Prostate gland (tissue), 2 donors: Measurements from ENCODE around the gene SLC39A1. TPM values are rescaled to one million over a fixed set of nuclear protein-coding genes. Genes with fewer than 3 reads are reported as not detected.

Experiments
- DNase-seq: peaks from one replicate; pipeline ENCODE4 v3.0.0-alpha.2; 2019; ENCODE audit warnings: low spot score
- H3K27ac ChIP-seq, 2 donors: fragments of 200-600 bp; sonication (generic); 2 replicates each; pipeline ENCODE4 v1.5.1; 2017 to 2019
- H3K27me3 ChIP-seq: fragments of 200-600 bp; sonication (generic); replicated peaks from 2 replicates; pipeline ENCODE4 v1.5.1; 2019; ENCODE audit not compliant: insufficient read depth
- H3K36me3 ChIP-seq, 2 donors: fragments of 200-600 bp; sonication (generic); 1 replicate in 1 of 2; 2 replicates in 1 of 2; pipeline versions ENCODE4 v1.5.1 to v1.8.1; 2017 to 2019
- H3K4me1 ChIP-seq: fragments of 200-600 bp; sonication (generic); replicated peaks from 2 replicates; pipeline ENCODE4 v1.5.1; 2019
- H3K4me3 ChIP-seq, 2 donors: fragments of 200-600 bp; sonication (generic); 2 replicates each; pipeline ENCODE4 v1.5.1; 2017 to 2019
- H3K9me3 ChIP-seq: fragments of 200-600 bp; sonication (generic); 2 replicates; pipeline ENCODE4 v1.5.1; 2017
- POLR2A ChIP-seq: fragments of 450-650 bp; IDR thresholded peaks from one replicate; pipeline ENCODE4 v1.6.1; 2016; ENCODE audit warnings: antibody characterized with exemption, mild to moderate bottlenecking
- POLR2AphosphoS5 ChIP-seq: sonication (generic); formaldehyde crosslinking; IDR thresholded peaks from one replicate; pipeline ENCODE4 v1.6.1; 2017; ENCODE audit warnings: antibody characterized with exemption
- WGBS: methylation state at CpG from one replicate; pipeline ENCODE4 v1.1.5; 2018; 5-methylcytosine and 5-hydroxymethylcytosine counted together
- intact Hi-C: fragments of 100-400 bp; cut with DNase I; formaldehyde crosslinking; loops from one replicate; pipeline ENCODE4 v1.14.2; 2022
- total RNA-seq, 2 donors: library from RNA; depleted of rRNA; stranded (reverse); fragments of >200 nt; gene quantifications; one replicate each; pipeline ENCODE4 v1.1.0, GENCODE V29; 2016
- TF ChIP-seq, protein P1 (sequence below), 4 experiments: fragments of 200-600 bp in 2 of 4; fragments of 450-650 bp in 2 of 4; sonication (generic) in 2 of 4; IDR thresholded peaks; 1 replicate in 3 of 4; 2 replicates in 1 of 4; pipeline ENCODE4 v1.5.1; 2016 to 2019; ENCODE audit warnings: antibody characterized with exemption in 4 of 4, mild to moderate bottlenecking in 2 of 4, moderate library complexity in 2 of 4

The SLC39A1 gene
- total RNA-seq, 2 donors from 2014 or later, result 88.6 to 122 TPM

DNA sequence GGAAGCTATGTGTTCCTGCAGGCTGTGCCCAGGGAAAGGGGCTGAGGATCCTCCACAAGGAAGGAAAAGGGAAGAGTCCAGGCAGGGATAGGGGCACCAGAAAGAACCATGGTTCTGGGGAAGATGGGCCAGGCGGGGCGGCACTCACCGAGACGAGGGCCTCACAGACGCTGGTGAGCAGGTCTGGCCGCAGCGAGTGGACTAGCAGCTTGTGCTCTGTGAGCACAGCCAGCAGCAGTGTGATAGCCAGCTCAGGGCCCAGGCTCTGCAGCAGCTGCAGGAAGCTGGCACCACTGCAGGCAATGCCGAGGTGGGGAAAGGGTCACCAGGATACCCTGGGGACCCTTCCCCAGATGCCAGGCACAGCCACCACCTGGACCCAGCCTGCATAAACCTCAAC is 22.6 kb downstream of the SLC39A1 start:
- Histone ChIP-seq H3K4me3 (no peak overlapping the region), H3K27ac (no peak overlapping the region), H3K36me3 (peaks cover 4 to 18% of the 10 kb centered on the region in 2 donors), H3K27me3 (no peaks in the 10 kb centered on the region), H3K9me3 (no peaks in the 10 kb centered on the region), H3K4me1 (no peaks in the 10 kb centered on the region)
- 94% methylated on average over 8 of the region's 8 CpGs for WGBS
- intact Hi-C loops, result no loop called here
- TF ChIP-seq POLR2AphosphoS5, result no peak
- TF ChIP-seq, protein P1, sequence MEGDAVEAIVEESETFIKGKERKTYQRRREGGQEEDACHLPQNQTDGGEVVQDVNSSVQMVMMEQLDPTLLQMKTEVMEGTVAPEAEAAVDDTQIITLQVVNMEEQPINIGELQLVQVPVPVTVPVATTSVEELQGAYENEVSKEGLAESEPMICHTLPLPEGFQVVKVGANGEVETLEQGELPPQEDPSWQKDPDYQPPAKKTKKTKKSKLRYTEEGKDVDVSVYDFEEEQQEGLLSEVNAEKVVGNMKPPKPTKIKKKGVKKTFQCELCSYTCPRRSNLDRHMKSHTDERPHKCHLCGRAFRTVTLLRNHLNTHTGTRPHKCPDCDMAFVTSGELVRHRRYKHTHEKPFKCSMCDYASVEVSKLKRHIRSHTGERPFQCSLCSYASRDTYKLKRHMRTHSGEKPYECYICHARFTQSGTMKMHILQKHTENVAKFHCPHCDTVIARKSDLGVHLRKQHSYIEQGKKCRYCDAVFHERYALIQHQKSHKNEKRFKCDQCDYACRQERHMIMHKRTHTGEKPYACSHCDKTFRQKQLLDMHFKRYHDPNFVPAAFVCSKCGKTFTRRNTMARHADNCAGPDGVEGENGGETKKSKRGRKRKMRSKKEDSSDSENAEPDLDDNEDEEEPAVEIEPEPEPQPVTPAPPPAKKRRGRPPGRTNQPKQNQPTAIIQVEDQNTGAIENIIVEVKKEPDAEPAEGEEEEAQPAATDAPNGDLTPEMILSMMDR (IDR thresholded peaks at IDR 0.05), result no peak
- TF ChIP-seq POLR2A, result no peak
- DNase-seq, result no peak

DNA sequence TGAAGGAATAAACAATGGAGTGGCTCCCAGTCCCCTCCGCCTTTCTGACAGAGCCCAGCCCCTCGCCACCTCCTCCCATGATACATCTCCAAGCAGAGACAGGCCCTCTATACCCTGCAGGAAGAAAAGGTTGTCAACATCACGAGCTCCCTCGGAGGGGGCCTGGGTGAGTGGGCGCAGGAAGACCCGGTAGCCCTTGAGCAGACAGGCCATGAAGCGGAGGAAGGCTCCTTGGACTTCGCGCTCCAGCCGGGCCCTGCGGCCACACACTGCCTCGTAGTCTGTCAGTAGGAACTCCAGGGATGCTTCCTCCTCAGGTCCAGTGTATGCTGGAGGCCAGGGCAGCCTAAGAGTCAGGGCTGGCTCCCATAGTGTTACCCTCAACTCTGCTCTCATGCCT is 23.9 kb downstream of the SLC39A1 start:
- no peak for DNase-seq
- 59% methylated on average over 3 of the region's 12 CpGs for WGBS
- no peaks in the 10 kb centered on the region for H3K27me3 ChIP-seq
- no peak overlapping the region for H3K4me3 ChIP-seq
- no peak overlapping the region for H3K27ac ChIP-seq
- TF ChIP-seq POLR2AphosphoS5 (no peak), POLR2A (no peak)
- TF ChIP-seq, protein P1 (IDR thresholded peaks at IDR 0.05), result no peak
- no peaks in the 10 kb centered on the region for H3K9me3 ChIP-seq
- peaks cover 4 to 24% of the 10 kb centered on the region in 2 donors for H3K36me3 ChIP-seq
- intact Hi-C loops, result no loop called here
- no peaks in the 10 kb centered on the region for H3K4me1 ChIP-seq

DNA sequence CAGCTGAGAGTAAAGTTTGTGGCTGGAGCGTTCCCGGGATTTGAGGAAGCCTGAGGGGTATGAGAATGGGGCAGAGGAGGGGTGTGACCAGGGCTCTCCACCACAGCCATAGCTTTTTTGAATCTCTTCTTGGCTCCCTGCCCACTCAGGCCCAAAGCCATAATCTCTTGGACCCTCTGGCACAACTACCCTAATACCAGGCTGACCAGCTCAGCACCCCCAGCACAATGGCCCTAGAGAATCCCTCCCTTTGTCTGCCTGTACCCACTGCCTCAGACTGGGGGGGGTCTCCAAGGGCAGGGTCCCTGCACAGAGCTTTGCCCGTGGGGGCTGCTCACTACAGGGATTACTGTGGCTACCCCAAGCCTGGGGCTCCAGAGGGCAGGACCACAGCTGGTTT is 24.3 kb downstream of the SLC39A1 start:
- TF ChIP-seq POLR2A (no peak), POLR2AphosphoS5 (no peak)
- TF ChIP-seq, protein P1 (IDR thresholded peaks at IDR 0.05), result no peak
- no peak overlapping the region for H3K27ac ChIP-seq
- no peak for DNase-seq
- H3K27me3 ChIP-seq, result no peaks in the 10 kb centered on the region
- intact Hi-C loops, result no loop called here
- H3K9me3 ChIP-seq, result no peaks in the 10 kb centered on the region
- WGBS, result 90% methylated on average over 3 of the region's 3 CpGs
- peaks cover 4 to 29% of the 10 kb centered on the region in 2 donors for H3K36me3 ChIP-seq
- H3K4me3 ChIP-seq, result no peak overlapping the region
- H3K4me1 ChIP-seq, result no peaks in the 10 kb centered on the region

DNA sequence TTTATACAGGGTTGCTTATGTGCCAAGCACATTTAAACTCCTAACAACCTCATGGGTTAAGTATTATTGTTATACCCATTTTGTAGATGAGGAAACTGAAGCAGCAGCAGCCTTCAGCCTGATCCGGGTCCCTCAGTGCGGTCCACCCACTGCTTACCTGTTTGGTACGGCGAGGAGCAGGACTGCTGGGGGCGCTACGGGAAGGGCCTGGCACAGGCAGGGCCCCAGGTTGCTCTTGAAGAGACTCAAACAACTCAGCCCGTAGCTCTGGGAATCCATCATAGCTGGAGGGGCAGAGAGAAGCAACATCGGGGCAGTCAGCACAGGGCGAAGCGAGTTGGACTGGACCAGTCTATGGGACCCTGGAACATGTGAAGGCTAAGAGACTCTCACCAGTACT is 26.0 kb downstream of the SLC39A1 start:
- intact Hi-C loops, result no loop called here
- 97% methylated on average over 10 of the region's 10 CpGs for WGBS
- TF ChIP-seq POLR2AphosphoS5, result no peak
- TF ChIP-seq, protein P1 (IDR thresholded peaks at IDR 0.05), result no peak
- no peak for TF ChIP-seq POLR2A

DNA sequence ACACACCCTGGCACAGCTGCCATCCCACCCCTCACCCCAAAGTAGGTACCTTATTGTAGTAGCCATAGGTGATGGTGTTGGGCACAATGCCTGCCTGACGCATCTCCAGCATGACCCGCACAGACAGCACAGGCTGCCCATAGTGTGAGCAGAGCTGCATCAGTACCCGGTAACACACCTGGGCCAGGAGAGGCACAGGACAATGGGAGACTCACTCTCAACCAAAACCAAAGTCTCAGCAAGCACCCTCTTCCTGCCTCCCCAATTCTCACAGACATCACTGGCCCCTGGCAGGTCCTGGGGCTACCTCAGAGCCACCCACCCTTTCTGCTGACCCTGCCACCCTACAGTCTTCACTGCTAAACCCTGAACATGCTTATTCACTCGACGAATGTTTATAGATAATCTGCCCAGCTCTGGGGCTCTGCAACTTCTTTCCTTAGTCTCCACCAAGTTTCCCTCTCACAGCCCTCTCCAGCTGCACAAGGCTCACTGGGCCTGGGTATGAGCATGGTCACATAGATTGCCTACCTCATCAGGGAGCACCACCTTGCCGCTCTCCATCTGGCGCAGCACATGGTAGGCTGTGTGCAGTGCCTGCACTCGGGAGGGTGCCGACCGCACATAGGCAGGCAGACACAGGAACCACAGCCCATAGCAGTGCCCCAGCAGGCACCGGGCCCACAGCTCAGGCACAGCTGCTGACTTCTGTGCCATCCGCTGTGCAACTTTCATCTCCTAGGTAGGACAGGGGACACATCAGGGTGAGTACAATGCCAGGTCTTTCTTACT is 27.1 kb downstream of the SLC39A1 start:
- TF ChIP-seq POLR2AphosphoS5, result no peak
- TF ChIP-seq, protein P1 (IDR thresholded peaks at IDR 0.05), result no peak

More for the DNA sequence above, 26.0 kb downstream of the SLC39A1 start:
- no peaks in the 10 kb centered on the region for H3K4me1 ChIP-seq
- H3K27ac ChIP-seq, result no peak overlapping the region
- DNase-seq, result no peak
- peaks cover 10 to 37% of the 10 kb centered on the region in 2 donors for H3K36me3 ChIP-seq
- H3K9me3 ChIP-seq, result no peaks in the 10 kb centered on the region
- no peak overlapping the region for H3K4me3 ChIP-seq
- H3K27me3 ChIP-seq, result no peaks in the 10 kb centered on the region

More for the DNA sequence above, 27.1 kb downstream of the SLC39A1 start:
- Histone ChIP-seq H3K36me3 (peaks cover 10 to 40% of the 10 kb centered on the region in 2 donors), H3K4me3 (no peak overlapping the region), H3K4me1 (no peaks in the 10 kb centered on the region), H3K27me3 (no peaks in the 10 kb centered on the region), H3K9me3 (no peaks in the 10 kb centered on the region), H3K27ac (no peak overlapping the region)
- no peak for DNase-seq
- intact Hi-C loops, result no loop called here
- WGBS, result 95% methylated on average over 12 of the region's 12 CpGs
